ENCODE measurements around the gene TAS2R60. TPM values are rescaled to one million over a fixed set of nuclear protein-coding genes. Genes with fewer than 3 reads are reported as not detected.

Gene TAS2R60
- total and polyA plus RNA-seq, 9 of the 15 experiments (the other 6 are each of a cell fraction or from before 2014, with no cell fraction given), result 0.08 TPM; not detected in 8

DNA sequence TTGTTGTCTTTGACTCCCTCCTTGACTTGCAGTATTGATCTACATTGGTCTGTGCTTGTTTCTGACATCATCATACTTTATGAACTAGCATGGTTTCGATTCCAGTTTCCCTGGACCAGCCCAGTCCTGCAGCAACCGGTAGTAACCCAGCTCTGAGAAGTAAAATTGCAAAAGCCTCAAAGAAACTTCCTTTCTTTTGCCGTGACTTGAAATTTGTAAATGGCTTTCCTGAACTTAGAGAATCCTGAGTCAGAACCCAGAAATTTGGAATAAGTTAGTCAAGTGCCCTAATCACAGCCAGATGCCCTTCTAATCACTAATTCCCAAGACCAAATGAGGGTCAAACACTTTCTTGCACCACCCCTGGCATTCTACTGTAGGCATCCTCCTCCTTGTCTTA lies 15.0 kb downstream of the TAS2R60 start (continued):
- TF ChIP-seq ZNF592 (IDR thresholded peaks at IDR 0.05), result no peak
- no peak for TF ChIP-seq NFXL1 (CRISPR knock-in tag; IDR thresholded peaks at IDR 0.05)
- TF ChIP-seq, protein P1, sequence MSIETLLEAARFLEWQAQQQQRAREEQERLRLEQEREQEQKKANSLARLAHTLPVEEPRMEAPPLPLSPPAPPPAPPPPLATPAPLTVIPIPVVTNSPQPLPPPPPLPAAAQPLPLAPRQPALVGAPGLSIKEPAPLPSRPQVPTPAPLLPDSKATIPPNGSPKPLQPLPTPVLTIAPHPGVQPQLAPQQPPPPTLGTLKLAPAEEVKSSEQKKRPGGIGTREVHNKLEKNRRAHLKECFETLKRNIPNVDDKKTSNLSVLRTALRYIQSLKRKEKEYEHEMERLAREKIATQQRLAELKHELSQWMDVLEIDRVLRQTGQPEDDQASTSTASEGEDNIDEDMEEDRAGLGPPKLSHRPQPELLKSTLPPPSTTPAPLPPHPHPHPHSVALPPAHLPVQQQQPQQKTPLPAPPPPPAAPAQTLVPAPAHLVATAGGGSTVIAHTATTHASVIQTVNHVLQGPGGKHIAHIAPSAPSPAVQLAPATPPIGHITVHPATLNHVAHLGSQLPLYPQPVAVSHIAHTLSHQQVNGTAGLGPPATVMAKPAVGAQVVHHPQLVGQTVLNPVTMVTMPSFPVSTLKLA (conservative IDR thresholded peaks at IDR 0.05), result no peak
- no peak for TF ChIP-seq PHB2 (IDR thresholded peaks at IDR 0.05; ENCODE audit: low read depth)
- no peak for TF ChIP-seq TCFL5 (CRISPR knock-in tag; conservative IDR thresholded peaks at IDR 0.05)
- no peak for TF ChIP-seq SRSF9 (IDR thresholded peaks at IDR 0.05; ENCODE audit: borderline replicate concordance, low read depth, low read length)
- no peak for TF ChIP-seq ZNF764 (CRISPR knock-in tag; IDR thresholded peaks at IDR 0.05; ENCODE audit: low read depth)
